GM19240 (cell line): Measurements from ENCODE around the gene ANO9.
A peak's percentile ranks its signal among the peaks of the same experiment; 100 is the strongest.

ENCODE experiments used
- DNase-seq: peaks from one replicate; pipeline ENCODE4 v3.0.0; 2011; ENCODE audit warnings: low spot score; ENCODE audit not compliant: insufficient read length

The ANO9 gene

GRCh38 chr11:370070-370941 lies 71.5 kb downstream of the ANO9 start:
- no peak for DNase-seq

GRCh38 chr11:369336-370018 lies 72.3 kb downstream of the ANO9 start, which contains the start of gene B4GALNT4:
Gene B4GALNT4, plus strand, starts transcription at chr11:369499. Its CDS starts 305 bp downstream, at chr11:369804.
- DNase-seq = no peak

GRCh38 chr11:368414-369335 lies 73.1 kb downstream of the ANO9 start:
- DNase-seq = peak; percentile 20

- DNase-seq = peak; percentile 16
These were observed 73.8 kb downstream of the ANO9 start for GRCh38 chr11:367956-368413.
